GM23248 (cell line): ENCODE results near the gene TUBG1.

Experiments
- EZH2 ChIP-seq: fragments of 200-600 bp; sonication (generic); IDR thresholded peaks from 2 replicates; pipeline ENCODE4 v1.6.1; 2018; ENCODE audit warnings: antibody characterized with exemption, mild to moderate bottlenecking; ENCODE audit not compliant: insufficient read depth, poor library complexity, severe bottlenecking
- EZH2phosphoT487 ChIP-seq: fragments of 200-600 bp; sonication (generic); IDR thresholded peaks from 2 replicates; pipeline ENCODE4 v1.6.1; 2018; ENCODE audit warnings: antibody characterized with exemption, moderate library complexity, mild to moderate bottlenecking, low read depth; ENCODE audit not compliant: insufficient read depth

- TF ChIP-seq EZH2 (no peak), EZH2phosphoT487 (no peak)
Measured at GRCh38 chr17:42591411-42591810, 18.1 kb upstream of the TUBG1 start.
